DND-41 (cell line): ENCODE results near the gene CDK9.

ENCODE experiments used
- EZH2 ChIP-seq: IDR thresholded peaks from 3 replicates; pipeline ENCODE4 v1.6.1; 2012; ENCODE audit warnings: borderline replicate concordance, low read depth, mild to moderate bottlenecking, moderate library complexity, low read length, inconsistent platforms; ENCODE audit not compliant: severe bottlenecking
- TF ChIP-seq, protein P1 (sequence below): IDR thresholded peaks from 2 replicates; pipeline ENCODE4 v1.5.1; 2012; ENCODE audit warnings: borderline replicate concordance, low read length, moderate library complexity, mild to moderate bottlenecking; ENCODE audit not compliant: poor library complexity, severe bottlenecking; ENCODE audit errors: extremely low read depth

DNA sequence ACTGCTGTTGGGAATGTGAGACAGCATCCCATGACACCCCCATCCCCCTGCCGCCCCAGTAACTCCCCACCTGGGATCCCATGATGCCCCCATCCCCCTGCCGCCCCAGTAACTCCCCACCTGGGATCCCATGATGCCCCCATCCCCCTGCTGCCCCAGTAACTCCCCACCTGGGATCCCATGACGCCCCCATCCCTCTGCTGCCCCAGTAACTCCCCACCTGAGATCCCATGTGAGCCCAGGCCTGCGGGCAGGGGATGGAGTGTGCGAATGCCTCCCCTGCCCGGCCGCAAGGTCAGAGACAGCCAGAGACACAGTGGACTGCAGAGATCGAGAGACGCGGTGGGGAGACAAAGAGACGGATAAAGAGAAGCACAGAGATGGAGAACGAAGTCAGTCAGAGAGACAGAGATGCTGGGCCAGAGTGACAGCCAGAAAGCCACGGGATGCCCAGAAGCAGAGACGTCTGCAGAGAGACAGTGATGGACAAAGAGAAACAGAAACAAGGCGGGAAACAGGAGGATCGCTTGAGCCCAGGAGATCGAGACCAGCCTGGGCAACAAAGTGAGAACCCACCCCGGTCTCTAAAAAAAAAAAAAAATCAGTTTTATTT is 8.4 kb upstream of the CDK9 start:
- TF ChIP-seq, protein P1, sequence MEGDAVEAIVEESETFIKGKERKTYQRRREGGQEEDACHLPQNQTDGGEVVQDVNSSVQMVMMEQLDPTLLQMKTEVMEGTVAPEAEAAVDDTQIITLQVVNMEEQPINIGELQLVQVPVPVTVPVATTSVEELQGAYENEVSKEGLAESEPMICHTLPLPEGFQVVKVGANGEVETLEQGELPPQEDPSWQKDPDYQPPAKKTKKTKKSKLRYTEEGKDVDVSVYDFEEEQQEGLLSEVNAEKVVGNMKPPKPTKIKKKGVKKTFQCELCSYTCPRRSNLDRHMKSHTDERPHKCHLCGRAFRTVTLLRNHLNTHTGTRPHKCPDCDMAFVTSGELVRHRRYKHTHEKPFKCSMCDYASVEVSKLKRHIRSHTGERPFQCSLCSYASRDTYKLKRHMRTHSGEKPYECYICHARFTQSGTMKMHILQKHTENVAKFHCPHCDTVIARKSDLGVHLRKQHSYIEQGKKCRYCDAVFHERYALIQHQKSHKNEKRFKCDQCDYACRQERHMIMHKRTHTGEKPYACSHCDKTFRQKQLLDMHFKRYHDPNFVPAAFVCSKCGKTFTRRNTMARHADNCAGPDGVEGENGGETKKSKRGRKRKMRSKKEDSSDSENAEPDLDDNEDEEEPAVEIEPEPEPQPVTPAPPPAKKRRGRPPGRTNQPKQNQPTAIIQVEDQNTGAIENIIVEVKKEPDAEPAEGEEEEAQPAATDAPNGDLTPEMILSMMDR, result no peak
- TF ChIP-seq EZH2, result no peak
